ENCODE data around the gene MYMK. TPM values are rescaled to one million over a fixed set of nuclear protein-coding genes. Genes with fewer than 3 reads are reported as not detected.
A peak's percentile ranks its signal among the peaks of the same experiment; 100 is the strongest.

Gene MYMK
- total and polyA plus RNA-seq, 2 of the 13 experiments (the other 11 are each of a cell fraction or from before 2014, with no cell fraction given): not detected

GRCh38 chr9:133478851-133479711, 45.7 kb downstream of the MYMK start, which contains the start of gene SLC2A6 (continued):
- TF ChIP-seq ZNF12 (CRISPR knock-in tag; IDR thresholded peaks at IDR 0.05) (0 out of 2 replicates have a peak, but pooled peaks have one; percentile 12), HDAC2 (CRISPR knock-in tag; IDR thresholded peaks at IDR 0.05) (peak; percentile 21; the same call in 1 of the 2 replicates), ZNF776 (CRISPR knock-in tag; IDR thresholded peaks at IDR 0.05) (peak; percentile 86), DR1 (CRISPR knock-in tag; IDR thresholded peaks at IDR 0.05) (no peak), MED8 (CRISPR knock-in tag; IDR thresholded peaks at IDR 0.05; ENCODE audit: insufficient replicate concordance) (peak; percentile 72), ZZZ3 (CRISPR knock-in tag; IDR thresholded peaks at IDR 0.05; ENCODE audit: borderline replicate concordance) (0 out of 2 replicates have a peak, but pooled peaks have one; percentile 21), SNAPC2 (CRISPR knock-in tag; IDR thresholded peaks at IDR 0.05) (peak; percentile 60), ZNF782 (CRISPR knock-in tag; IDR thresholded peaks at IDR 0.05; ENCODE audit: borderline replicate concordance) (peak; percentile 81; the same call in 1 of the 2 replicates), THAP9 (CRISPR knock-in tag; IDR thresholded peaks at IDR 0.05; ENCODE audit: borderline replicate concordance) (peak; percentile 21; the same call in 1 of the 2 replicates), ZNF383 (CRISPR knock-in tag; IDR thresholded peaks at IDR 0.05; ENCODE audit: borderline replicate concordance) (no peak), SP2 (CRISPR knock-in tag; IDR thresholded peaks at IDR 0.05) (peak; percentile 68), HNRNPH1 (optimal IDR thresholded peaks at IDR 0.05; ENCODE audit: low read depth, low read length) (no peak), TP53 (CRISPR knock-in tag; conservative IDR thresholded peaks at IDR 0.05) (no peak), HNRNPK (IDR thresholded peaks at IDR 0.05; ENCODE audit: low read depth, low read length, poor library complexity, severe bottlenecking) (peak; percentile 61), STAT5B (CRISPR knock-in tag; IDR thresholded peaks at IDR 0.05) (no peak), PRDM10 (CRISPR knock-in tag; IDR thresholded peaks at IDR 0.05; ENCODE audit: low read depth) (no peak), ZNF101 (CRISPR knock-in tag; IDR thresholded peaks at IDR 0.05; ENCODE audit: borderline replicate concordance, low read depth) (no peak), MXD1 (CRISPR knock-in tag; IDR thresholded peaks at IDR 0.05) (peak; percentile 87; the same call in 1 of the 2 replicates), ARID2 (CRISPR knock-in tag; IDR thresholded peaks at IDR 0.05; ENCODE audit: borderline replicate concordance) (0 out of 2 replicates have a peak, but pooled peaks have one; percentile 43)
- TF ChIP-seq, protein P1, sequence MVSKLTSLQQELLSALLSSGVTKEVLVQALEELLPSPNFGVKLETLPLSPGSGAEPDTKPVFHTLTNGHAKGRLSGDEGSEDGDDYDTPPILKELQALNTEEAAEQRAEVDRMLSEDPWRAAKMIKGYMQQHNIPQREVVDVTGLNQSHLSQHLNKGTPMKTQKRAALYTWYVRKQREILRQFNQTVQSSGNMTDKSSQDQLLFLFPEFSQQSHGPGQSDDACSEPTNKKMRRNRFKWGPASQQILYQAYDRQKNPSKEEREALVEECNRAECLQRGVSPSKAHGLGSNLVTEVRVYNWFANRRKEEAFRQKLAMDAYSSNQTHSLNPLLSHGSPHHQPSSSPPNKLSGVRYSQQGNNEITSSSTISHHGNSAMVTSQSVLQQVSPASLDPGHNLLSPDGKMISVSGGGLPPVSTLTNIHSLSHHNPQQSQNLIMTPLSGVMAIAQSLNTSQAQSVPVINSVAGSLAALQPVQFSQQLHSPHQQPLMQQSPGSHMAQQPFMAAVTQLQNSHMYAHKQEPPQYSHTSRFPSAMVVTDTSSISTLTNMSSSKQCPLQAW (CRISPR knock-in tag; IDR thresholded peaks at IDR 0.05): no peak; the same call in 1 of the 2 replicates
